HG03460 (cell line): ENCODE data around the gene RAD51B.

Source experiments
- ATAC-seq: cut with Tn5 transposase; IDR thresholded peaks from one replicate; pipeline ENCODE4 v1.9.1; 2021; ENCODE audit not compliant: unreplicated experiment

The RAD51B gene

GRCh38 chr14:68719634-68720384 is 900.2 kb downstream of the RAD51B start:
- no peak for ATAC-seq

- no peak for ATAC-seq
These were observed 902.6 kb downstream of the RAD51B start for GRCh38 chr14:68722186-68722585.

GRCh38 chr14:68722968-68723566 is 903.5 kb downstream of the RAD51B start:
- ATAC-seq: no peak

GRCh38 chr14:68723808-68724268 is 904.3 kb downstream of the RAD51B start:
- no peak for ATAC-seq

GRCh38 chr14:68724914-68725313 is 905.3 kb downstream of the RAD51B start:
- no peak for ATAC-seq

- no peak for ATAC-seq
These were observed 906.6 kb downstream of the RAD51B start for GRCh38 chr14:68726093-68726695.

- ATAC-seq: no peak
These were observed 907.9 kb downstream of the RAD51B start for GRCh38 chr14:68727315-68728047.

- ATAC-seq: no peak
These were observed 908.9 kb downstream of the RAD51B start for GRCh38 chr14:68728342-68729106.

GRCh38 chr14:68729556-68729955 is 910.0 kb downstream of the RAD51B start:
- no peak for ATAC-seq

GRCh38 chr14:68730348-68730747 is 910.8 kb downstream of the RAD51B start:
- no peak for ATAC-seq

- ATAC-seq: no peak
These were observed 911.3 kb downstream of the RAD51B start for GRCh38 chr14:68730811-68731425.

- no peak for ATAC-seq
These were observed 913.7 kb downstream of the RAD51B start for GRCh38 chr14:68733086-68733914.

- ATAC-seq: peak; percentile 67
These were observed 914.7 kb downstream of the RAD51B start for GRCh38 chr14:68734231-68734732.

GRCh38 chr14:68735856-68736255 is 916.3 kb downstream of the RAD51B start:
- ATAC-seq: no peak

GRCh38 chr14:68736471-68736871 is 916.9 kb downstream of the RAD51B start:
- ATAC-seq: no peak

GRCh38 chr14:68737086-68737485 is 917.5 kb downstream of the RAD51B start:
- no peak for ATAC-seq

- ATAC-seq: no peak
These were observed 919.0 kb downstream of the RAD51B start for GRCh38 chr14:68738559-68738958.

- no peak for ATAC-seq
These were observed 920.1 kb downstream of the RAD51B start for GRCh38 chr14:68739701-68740100.

- ATAC-seq: no peak
These were observed 921.4 kb downstream of the RAD51B start for GRCh38 chr14:68740788-68741476.
